Measurements from ENCODE around the gene MIA. TPM values are rescaled to one million over a fixed set of nuclear protein-coding genes. Genes with fewer than 3 reads are reported as not detected.

The MIA gene
- total and polyA plus RNA-seq, 9 of the 15 experiments (the other 6 are each of a cell fraction or from before 2014, with no cell fraction given), result 0.21 TPM; not detected in 8

- TF ChIP-seq, protein P1, sequence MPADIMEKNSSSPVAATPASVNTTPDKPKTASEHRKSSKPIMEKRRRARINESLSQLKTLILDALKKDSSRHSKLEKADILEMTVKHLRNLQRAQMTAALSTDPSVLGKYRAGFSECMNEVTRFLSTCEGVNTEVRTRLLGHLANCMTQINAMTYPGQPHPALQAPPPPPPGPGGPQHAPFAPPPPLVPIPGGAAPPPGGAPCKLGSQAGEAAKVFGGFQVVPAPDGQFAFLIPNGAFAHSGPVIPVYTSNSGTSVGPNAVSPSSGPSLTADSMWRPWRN (IDR thresholded peaks at IDR 0.05; ENCODE audit: low read depth), result peak; percentile 21; the same call in 1 of the 2 replicates
- TF ChIP-seq ZNF584 (CRISPR knock-in tag; IDR thresholded peaks at IDR 0.05; ENCODE audit: low read depth) (peak; percentile 78; the same call in 1 of the 2 replicates), SUPT5H (IDR thresholded peaks at IDR 0.05) (peak; percentile 45), PHF8 (IDR thresholded peaks at IDR 0.05; ENCODE audit: borderline replicate concordance, low read length) (peak; percentile 43; the same call in 1 of the 2 replicates), ZFX (CRISPR knock-in tag; IDR thresholded peaks at IDR 0.05) (peak; percentile 64), ELK3 (CRISPR knock-in tag; IDR thresholded peaks at IDR 0.05) (no peak), JUND (IDR thresholded peaks at IDR 0.05; ENCODE audit: borderline replicate concordance, low read depth, low read length) (no peak; the same call in 1 of the 2 replicates), JUND (tag; IDR thresholded peaks at IDR 0.05; ENCODE audit: borderline replicate concordance, low read depth, low read length) (peak; percentile 54; the same call in 2 of the 3 replicates), KDM1A (IDR thresholded peaks at IDR 0.05) (no peak), TAF1 (IDR thresholded peaks at IDR 0.05; ENCODE audit: control insufficient read depth, extremely low read depth, insufficient read depth, low read length, severe bottlenecking) (peak; percentile 53), ZFP1 (CRISPR knock-in tag; IDR thresholded peaks at IDR 0.05) (no peak), ASH1L (IDR thresholded peaks at IDR 0.05; ENCODE audit: borderline replicate concordance, low read depth, partially characterized antibody) (peak; percentile 92), ZKSCAN8 (CRISPR knock-in tag; IDR thresholded peaks at IDR 0.05) (peak; percentile 49; the same call in 1 of the 2 replicates), ZNF695 (CRISPR knock-in tag; IDR thresholded peaks at IDR 0.05) (no peak), ZNF384 (IDR thresholded peaks at IDR 0.05; ENCODE audit: low read depth, low read length) (no peak), KLF6 (CRISPR knock-in tag; IDR thresholded peaks at IDR 0.05; ENCODE audit: borderline replicate concordance) (peak; percentile 85; the same call in 1 of the 2 replicates), RAD51 (IDR thresholded peaks at IDR 0.05; ENCODE audit: borderline replicate concordance, low read depth) (peak; percentile 100), ZNF785 (CRISPR knock-in tag; IDR thresholded peaks at IDR 0.05) (no peak)
- TF ChIP-seq, protein P2, sequence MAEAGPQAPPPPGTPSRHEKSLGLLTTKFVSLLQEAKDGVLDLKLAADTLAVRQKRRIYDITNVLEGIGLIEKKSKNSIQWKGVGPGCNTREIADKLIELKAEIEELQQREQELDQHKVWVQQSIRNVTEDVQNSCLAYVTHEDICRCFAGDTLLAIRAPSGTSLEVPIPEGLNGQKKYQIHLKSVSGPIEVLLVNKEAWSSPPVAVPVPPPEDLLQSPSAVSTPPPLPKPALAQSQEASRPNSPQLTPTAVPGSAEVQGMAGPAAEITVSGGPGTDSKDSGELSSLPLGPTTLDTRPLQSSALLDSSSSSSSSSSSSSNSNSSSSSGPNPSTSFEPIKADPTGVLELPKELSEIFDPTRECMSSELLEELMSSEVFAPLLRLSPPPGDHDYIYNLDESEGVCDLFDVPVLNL (CRISPR knock-in tag; IDR thresholded peaks at IDR 0.05; ENCODE audit: low read depth), result peak; percentile 85
These were observed 25.1 kb upstream of the MIA start, which contains the start of gene ACTMAP (continued) for GRCh38 chr19:40750058-40750873.

Measured in K562 (cell line).